Fibroblast of pulmonary artery (primary cell): ENCODE data around the gene ACADM.
A peak's percentile ranks its signal among the peaks of the same experiment; 100 is the strongest.
"Not testable (repeated sequence)": the region's sequence is repeated elsewhere in the genome, so short reads cannot be mapped to it uniquely, and the experiment has no call there.

Experiments
- DNase-seq: peaks from one replicate; pipeline ENCODE4 v3.0.0-alpha.2; 2010; ENCODE audit warnings: low read depth
- H3K4me3 ChIP-seq: replicated peaks from 2 replicates; pipeline ENCODE4 v1.5.1; 2011; ENCODE audit warnings: low read depth, mild to moderate bottlenecking, control low read depth, low read length, moderate library complexity
- CTCF ChIP-seq: IDR thresholded peaks from 2 replicates; pipeline ENCODE4 v1.5.1; 2011; ENCODE audit warnings: mild to moderate bottlenecking, control low read depth, low read length, inconsistent platforms; ENCODE audit errors: missing control alignments

Gene ACADM

GRCh38 chr1:75724472-75725022 is at the start of gene ACADM:
ACADM (plus strand) TSS chr1:75724709; CDS start chr1:75724788, 79 bp downstream.
- peak; percentile 75 for DNase-seq
- peak within 1 kb of the TSS; percentile 93 for H3K4me3 ChIP-seq
- TF ChIP-seq CTCF: no peak

GRCh38 chr1:75677443-75677842 is 47.1 kb upstream of the ACADM start:
- no peak for TF ChIP-seq CTCF
- DNase-seq: no peak
- no peak overlapping the region for H3K4me3 ChIP-seq

GRCh38 chr1:75677964-75678363 is 46.5 kb upstream of the ACADM start:
- DNase-seq, H3K4me3 ChIP-seq: not testable (repeated sequence)

- no peak for TF ChIP-seq CTCF
- no peak overlapping the region for H3K4me3 ChIP-seq
- no peak for DNase-seq
Measured at GRCh38 chr1:75690547-75690946, 34.0 kb upstream of the ACADM start.

GRCh38 chr1:75693551-75693950 is 31.0 kb upstream of the ACADM start:
- no peak for TF ChIP-seq CTCF
- H3K4me3 ChIP-seq: no peak overlapping the region
- no peak for DNase-seq

GRCh38 chr1:75696000-75696399 is 28.5 kb upstream of the ACADM start:
- DNase-seq: no peak
- TF ChIP-seq CTCF: no peak
- no peak overlapping the region for H3K4me3 ChIP-seq

GRCh38 chr1:75707191-75707590 is 17.3 kb upstream of the ACADM start:
- TF ChIP-seq CTCF: no peak
- no peak overlapping the region for H3K4me3 ChIP-seq
- DNase-seq: no peak
